ENCODE results near the gene SHLD1.

GRCh38 chr20:5745416-5746030 lies 4.7 kb upstream of the SHLD1 start:
- TF ChIP-seq, protein P1, sequence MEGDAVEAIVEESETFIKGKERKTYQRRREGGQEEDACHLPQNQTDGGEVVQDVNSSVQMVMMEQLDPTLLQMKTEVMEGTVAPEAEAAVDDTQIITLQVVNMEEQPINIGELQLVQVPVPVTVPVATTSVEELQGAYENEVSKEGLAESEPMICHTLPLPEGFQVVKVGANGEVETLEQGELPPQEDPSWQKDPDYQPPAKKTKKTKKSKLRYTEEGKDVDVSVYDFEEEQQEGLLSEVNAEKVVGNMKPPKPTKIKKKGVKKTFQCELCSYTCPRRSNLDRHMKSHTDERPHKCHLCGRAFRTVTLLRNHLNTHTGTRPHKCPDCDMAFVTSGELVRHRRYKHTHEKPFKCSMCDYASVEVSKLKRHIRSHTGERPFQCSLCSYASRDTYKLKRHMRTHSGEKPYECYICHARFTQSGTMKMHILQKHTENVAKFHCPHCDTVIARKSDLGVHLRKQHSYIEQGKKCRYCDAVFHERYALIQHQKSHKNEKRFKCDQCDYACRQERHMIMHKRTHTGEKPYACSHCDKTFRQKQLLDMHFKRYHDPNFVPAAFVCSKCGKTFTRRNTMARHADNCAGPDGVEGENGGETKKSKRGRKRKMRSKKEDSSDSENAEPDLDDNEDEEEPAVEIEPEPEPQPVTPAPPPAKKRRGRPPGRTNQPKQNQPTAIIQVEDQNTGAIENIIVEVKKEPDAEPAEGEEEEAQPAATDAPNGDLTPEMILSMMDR (IDR thresholded peaks at IDR 0.05; ENCODE audit: borderline replicate concordance, extremely low read depth, low read length, poor library complexity, severe bottlenecking) = no peak
- TF ChIP-seq EZH2 (IDR thresholded peaks at IDR 0.05; ENCODE audit: borderline replicate concordance, low read depth, low read length, severe bottlenecking) = no peak

All from DND-41 (cell line).